HUES6 (cell line): ENCODE data around the gene CTIF.

Source experiments
- H3K27ac ChIP-seq: 2 replicates; pipeline ENCODE4 v1.7.0; 2013; ENCODE audit warnings: low read depth, mild to moderate bottlenecking, low read length, inconsistent platforms
- H3K27me3 ChIP-seq: 2 replicates; pipeline ENCODE4 v1.6.1; 2013; ENCODE audit warnings: low read length; ENCODE audit not compliant: control insufficient read depth, insufficient read depth
- H3K36me3 ChIP-seq: 2 replicates; pipeline ENCODE4 v1.6.1; 2013; ENCODE audit warnings: low read length; ENCODE audit not compliant: control insufficient read depth, insufficient read depth
- H3K4me1 ChIP-seq: 2 replicates; pipeline ENCODE4 v1.6.1; 2013; ENCODE audit warnings: low read length; ENCODE audit not compliant: control insufficient read depth, insufficient read depth
- H3K4me3 ChIP-seq: 2 replicates; pipeline ENCODE4 v1.5.1; 2013; ENCODE audit warnings: low read depth, low read length
- H3K9ac ChIP-seq: one replicate; pipeline ENCODE4 v1.6.1; 2013; ENCODE audit warnings: mild to moderate bottlenecking, low read length
- H3K9me3 ChIP-seq: 2 replicates; pipeline ENCODE4 v1.6.1; 2013; ENCODE audit warnings: low read depth, low read length; ENCODE audit not compliant: control insufficient read depth, insufficient read depth

CTIF gene

DNA sequence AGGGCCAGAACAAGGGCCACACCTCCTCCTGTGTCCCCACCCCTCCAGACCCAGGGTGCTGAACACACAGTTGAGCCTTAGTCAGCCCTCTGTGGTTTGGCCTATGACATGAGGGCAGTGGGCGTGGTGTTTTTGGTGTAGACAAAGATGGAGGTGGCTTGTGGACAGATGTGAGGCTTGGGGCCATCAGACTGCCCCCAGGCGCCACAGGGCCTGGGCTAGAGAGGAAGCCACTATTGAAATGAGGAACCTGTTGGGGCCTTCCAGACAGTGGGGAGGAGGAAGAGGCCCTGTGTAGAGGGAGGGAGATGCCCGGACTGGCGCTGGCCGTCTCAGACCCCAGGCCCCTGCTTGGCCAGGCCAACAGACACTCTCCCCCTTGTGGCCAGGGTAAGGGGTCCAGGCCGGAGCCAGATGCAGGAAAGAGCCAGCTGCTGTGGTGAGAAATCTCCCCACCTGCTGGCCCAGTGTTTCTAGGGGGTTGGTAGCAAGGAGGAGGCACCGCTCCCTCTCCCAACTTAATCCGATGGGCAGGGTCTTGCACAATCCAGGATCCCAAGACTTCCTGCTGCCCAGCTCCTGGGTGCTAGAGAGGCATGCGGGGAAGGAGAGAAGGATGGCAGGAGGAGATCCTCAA is 358.2 kb downstream of the CTIF start:
- H3K9me3 ChIP-seq: peaks cover 3% of the 10 kb centered on the region; the same call in 1 of the 2 replicates
- peaks cover 10% of the 10 kb centered on the region; the same call in 1 of the 2 replicates for H3K4me1 ChIP-seq
- no peaks in the 10 kb centered on the region for H3K27me3 ChIP-seq
- H3K4me3 ChIP-seq: no peak overlapping the region
- H3K36me3 ChIP-seq: no peaks in the 10 kb centered on the region
- H3K27ac ChIP-seq: no peak overlapping the region
- H3K9ac ChIP-seq: no peak overlapping the region

DNA sequence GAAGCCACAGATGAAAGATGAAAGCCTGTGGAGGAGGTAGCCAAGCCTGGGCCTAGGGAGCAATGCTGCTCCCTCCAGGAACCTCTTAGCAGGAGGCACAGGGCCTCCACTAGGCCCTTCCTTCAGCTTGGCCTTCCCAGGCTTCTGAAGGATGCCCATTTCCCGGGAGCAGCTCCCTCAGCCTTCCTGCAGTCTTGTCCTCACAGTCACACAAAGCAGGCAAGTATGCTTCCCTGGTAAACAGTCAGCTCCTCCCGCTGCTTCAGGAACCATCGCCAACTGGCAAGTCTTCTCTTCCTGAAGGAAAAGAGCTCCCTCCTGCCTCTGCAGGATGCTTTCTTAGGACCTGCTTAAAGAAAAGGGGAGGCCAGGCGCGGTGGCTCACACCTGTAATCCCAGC is 358.7 kb downstream of the CTIF start:
- H3K36me3 ChIP-seq: no peaks in the 10 kb centered on the region
- no peaks in the 10 kb centered on the region for H3K27me3 ChIP-seq
- peaks cover 10% of the 10 kb centered on the region; the same call in 1 of the 2 replicates for H3K4me1 ChIP-seq
- H3K4me3 ChIP-seq: no peak overlapping the region
- H3K9me3 ChIP-seq: peaks cover 3% of the 10 kb centered on the region; the same call in 1 of the 2 replicates
- no peak overlapping the region for H3K9ac ChIP-seq
- no peak overlapping the region for H3K27ac ChIP-seq

DNA sequence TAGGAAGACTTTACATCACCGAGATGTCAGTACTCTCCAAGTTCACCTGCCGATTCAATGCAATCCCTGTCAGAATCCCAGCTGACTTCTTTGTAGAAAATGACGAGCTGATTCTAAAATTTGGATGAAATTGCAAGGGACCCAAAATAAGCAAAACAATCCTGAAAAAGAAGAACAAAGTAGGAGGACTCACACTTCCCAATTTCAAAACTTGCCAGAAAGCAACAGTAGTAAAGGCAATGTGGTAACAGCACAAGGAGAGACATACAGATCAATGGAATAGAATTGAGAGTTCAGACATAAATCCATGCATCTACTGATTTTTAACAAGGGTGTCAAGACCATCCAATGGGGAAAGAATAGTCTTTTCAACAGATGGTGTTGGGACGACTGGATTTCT is 359.7 kb downstream of the CTIF start:
- Histone ChIP-seq H3K36me3 (no peaks in the 10 kb centered on the region), H3K4me1 (peaks cover 8% of the 10 kb centered on the region; the same call in 1 of the 2 replicates), H3K9me3 (peaks cover 3% of the 10 kb centered on the region; the same call in 1 of the 2 replicates), H3K9ac (no peak overlapping the region), H3K27ac (no peak overlapping the region), H3K4me3 (no peak overlapping the region), H3K27me3 (no peaks in the 10 kb centered on the region)

DNA sequence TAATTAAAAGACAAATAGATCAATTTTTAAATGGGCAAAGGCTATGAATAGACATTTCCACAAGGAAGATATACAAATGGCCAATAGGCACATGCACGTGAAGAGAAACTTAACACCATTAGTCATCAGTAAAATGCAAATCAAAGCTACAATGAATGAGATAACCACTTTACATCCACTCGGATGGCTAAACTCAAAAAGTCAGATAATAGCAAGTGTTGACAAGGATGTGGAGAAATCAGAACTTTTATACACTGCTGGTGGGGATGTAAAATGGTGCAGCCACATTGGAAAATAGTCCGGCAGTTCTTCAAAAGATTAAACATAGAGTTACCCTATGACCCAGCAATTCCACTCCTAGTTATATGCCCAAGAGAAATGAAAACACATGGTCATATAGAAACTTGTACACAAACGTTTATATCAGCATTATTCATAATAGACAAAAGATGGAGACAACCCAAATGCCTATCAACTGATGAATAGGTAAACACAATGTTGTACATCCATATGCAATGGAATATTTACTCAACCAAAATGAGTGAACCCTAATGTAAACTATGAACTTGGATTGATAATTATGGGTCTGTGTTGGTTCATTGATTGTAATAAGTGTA is 360.8 kb downstream of the CTIF start:
- H3K36me3 ChIP-seq: no peaks in the 10 kb centered on the region
- H3K27ac ChIP-seq: no peak overlapping the region
- H3K27me3 ChIP-seq: no peaks in the 10 kb centered on the region
- H3K9ac ChIP-seq: no peak overlapping the region
- H3K4me1 ChIP-seq: peaks cover 6% of the 10 kb centered on the region; the same call in 1 of the 2 replicates
- H3K9me3 ChIP-seq: peaks cover 6% of the 10 kb centered on the region; the same call in 1 of the 2 replicates
- H3K4me3 ChIP-seq: no peak overlapping the region

DNA sequence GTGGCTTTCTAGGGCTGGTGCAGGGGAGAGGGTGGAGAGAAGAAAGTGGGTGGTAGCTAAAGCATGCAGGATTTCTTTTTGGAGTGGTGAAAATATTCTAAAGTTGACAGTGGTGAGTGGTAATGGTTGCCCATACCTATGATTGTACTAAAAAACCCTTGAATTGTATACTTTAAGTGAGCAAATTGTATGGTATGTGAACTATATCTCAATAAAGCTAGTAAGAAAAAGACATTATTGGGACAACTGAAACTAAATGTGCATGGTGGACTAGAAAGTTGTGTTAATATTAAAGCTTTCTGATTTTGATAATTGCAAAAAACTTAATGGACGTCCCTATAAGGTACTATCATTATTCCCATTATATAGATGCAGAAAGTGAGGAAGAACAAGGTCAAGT is 361.6 kb downstream of the CTIF start:
- Histone ChIP-seq H3K4me1 (peaks cover 6% of the 10 kb centered on the region; the same call in 1 of the 2 replicates), H3K9me3 (peaks cover 14% of the 10 kb centered on the region), H3K9ac (no peak overlapping the region), H3K27ac (no peak overlapping the region), H3K4me3 (no peak overlapping the region), H3K36me3 (no peaks in the 10 kb centered on the region), H3K27me3 (no peaks in the 10 kb centered on the region)

DNA sequence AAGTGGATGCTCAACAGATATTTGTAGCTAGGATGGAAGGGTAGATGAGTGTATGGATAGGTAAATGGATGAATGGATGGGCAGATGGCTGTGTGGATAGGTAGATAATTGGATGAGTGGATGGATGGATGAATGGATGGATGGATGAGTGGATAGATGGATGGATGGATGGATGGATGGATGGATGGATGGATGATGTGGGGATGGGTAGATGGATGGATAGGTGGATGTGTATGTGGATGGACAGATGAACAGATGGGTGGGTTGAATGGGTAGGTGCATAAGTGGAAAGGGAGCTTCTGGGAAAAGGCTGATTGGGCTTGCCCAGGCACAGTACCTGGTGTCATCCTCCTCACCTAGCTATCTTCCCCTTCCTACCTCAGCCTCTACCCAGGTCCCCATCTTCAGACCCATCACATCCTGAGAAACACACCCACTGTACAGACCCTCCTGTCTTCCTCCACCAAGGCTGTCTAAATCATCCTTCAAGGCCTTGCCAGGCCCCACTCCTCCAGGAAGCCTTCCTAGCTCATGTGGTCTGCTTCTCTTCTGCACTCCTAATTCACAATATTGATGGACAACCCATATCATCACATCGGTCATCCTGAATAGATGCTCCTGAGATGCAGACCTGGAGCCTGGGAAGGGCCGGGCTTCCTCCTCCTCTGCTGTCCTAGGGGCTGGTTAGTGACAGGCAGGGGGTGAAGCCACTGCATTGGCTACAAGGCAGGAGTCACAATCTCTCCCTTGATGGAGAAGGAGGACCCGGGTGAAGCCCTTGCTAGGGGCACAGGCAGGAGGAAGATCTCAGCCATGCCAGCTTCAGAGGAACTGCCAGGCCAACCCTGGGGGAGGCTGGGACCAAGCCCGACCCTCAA is 362.6 kb downstream of the CTIF start:
- Histone ChIP-seq H3K27me3 (no peaks in the 10 kb centered on the region), H3K36me3 (no peaks in the 10 kb centered on the region), H3K9me3 (peaks cover 15% of the 10 kb centered on the region), H3K27ac (no peak overlapping the region), H3K9ac (no peak overlapping the region), H3K4me1 (peaks cover 6% of the 10 kb centered on the region; the same call in 1 of the 2 replicates), H3K4me3 (no peak overlapping the region)

DNA sequence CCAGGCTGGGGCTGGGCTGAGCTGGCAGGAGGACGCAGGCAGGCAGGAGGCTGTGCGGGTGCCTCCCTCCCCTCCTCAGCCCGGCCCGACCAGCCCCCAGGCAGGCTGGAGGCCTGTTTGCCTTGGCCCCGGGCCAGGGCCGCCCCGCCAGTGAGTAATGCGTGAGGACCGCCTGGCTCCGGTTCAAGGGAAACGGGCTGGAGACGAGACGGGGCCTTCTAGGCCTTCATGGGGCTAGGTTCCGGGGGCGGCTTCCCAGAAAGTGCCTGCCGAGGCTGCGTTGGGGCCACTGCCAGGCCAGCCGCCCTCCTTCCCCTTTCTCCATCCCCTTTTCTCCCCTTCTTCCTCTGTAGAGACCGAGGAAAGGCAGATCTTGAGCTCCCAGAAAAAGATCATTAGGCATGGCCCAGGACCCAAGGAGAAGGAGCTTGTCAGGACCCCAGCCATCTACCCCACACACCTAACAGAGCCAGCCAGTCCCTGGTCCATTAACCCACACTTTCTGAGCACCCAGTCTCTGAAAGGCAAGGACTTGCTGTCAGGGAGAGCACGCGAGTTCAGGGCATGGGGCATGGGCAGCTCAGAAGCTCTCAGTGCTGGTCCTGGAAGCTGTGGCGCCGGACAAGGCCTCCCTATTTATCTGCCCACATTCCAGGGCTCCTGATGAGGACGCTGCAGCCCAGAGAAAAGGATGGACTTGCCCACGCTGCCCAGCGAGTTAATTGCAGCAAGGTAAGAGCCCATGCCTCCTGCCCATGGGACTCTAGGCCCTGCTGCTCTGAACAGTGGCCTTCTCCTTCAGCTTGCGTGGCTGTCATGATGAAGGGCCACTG is 363.4 kb downstream of the CTIF start:
- H3K36me3 ChIP-seq: no peaks in the 10 kb centered on the region
- no peak overlapping the region for H3K4me3 ChIP-seq
- H3K9ac ChIP-seq: no peak overlapping the region
- H3K4me1 ChIP-seq: peaks cover 2% of the 10 kb centered on the region; the same call in 1 of the 2 replicates
- no peak overlapping the region; the same call in 1 of the 2 replicates for H3K27ac ChIP-seq
- peaks cover 15% of the 10 kb centered on the region for H3K9me3 ChIP-seq
- H3K27me3 ChIP-seq: no peaks in the 10 kb centered on the region

DNA sequence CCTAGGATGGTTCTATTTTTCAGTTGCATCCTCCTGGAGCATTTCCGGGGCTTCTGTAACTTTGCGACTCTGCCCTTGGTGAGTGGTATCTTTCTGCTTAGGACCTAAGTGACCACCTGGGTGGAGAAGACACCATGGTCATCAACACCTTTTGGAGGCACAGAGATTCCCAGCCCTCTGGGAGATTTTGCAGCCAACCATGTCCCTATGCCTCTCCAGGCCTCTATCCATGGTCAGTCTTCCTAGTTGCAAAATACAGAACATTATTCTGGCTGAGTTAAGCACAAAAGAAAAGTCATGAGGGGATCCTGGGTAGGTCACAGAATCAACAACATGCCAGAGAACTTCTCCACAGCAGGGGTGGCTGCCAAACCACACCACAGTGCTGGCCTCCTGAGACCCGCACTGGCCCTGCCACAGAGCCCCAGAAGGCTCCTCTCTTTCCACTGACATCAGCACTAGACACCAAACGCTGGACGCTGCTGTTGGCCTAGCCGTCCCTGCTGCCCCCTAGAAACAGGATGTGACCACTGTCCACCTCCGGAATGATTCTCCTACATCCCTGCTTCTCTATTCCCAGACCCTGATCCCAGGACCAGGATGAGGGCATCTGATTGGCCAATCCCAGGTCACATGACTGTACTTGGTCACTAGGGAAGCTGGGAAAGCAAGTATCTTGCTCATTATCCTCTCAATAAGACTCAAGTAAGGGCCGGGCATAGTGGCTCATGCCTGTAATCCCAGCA is 364.2 kb downstream of the CTIF start:
- Histone ChIP-seq H3K4me3 (no peak overlapping the region), H3K9me3 (peaks cover 15% of the 10 kb centered on the region), H3K4me1 (peaks cover 2% of the 10 kb centered on the region; the same call in 1 of the 2 replicates), H3K27me3 (no peaks in the 10 kb centered on the region), H3K9ac (no peak overlapping the region), H3K27ac (no peak overlapping the region), H3K36me3 (no peaks in the 10 kb centered on the region)

DNA sequence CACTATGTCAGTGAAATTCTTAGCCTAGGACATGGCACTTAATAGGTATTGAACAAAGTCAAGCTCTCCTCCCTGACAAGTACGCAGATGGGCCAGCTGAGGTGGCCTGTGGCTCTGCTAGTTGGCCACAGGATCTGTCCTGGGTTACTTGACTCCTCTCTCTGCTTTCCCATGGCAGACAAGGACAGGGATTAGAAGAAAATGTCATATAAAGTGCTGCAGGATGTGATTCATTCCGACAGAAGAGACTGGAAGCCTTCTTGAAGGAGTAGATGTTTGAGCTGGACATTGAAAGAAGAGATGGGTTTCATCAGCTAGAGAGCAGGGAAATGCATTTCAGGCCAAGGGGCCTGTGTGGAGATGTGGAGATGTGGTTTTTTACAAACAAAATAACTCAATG is 365.3 kb downstream of the CTIF start:
- no peak overlapping the region for H3K4me3 ChIP-seq
- no peak overlapping the region for H3K27ac ChIP-seq
- H3K4me1 ChIP-seq: peaks cover 2% of the 10 kb centered on the region; the same call in 1 of the 2 replicates
- no peaks in the 10 kb centered on the region for H3K36me3 ChIP-seq
- H3K9ac ChIP-seq: no peak overlapping the region
- no peaks in the 10 kb centered on the region for H3K27me3 ChIP-seq
- H3K9me3 ChIP-seq: peaks cover 15% of the 10 kb centered on the region
